Pancreas (tissue), 10 donors: ENCODE measurements around the gene CALN1. TPM values are rescaled to one million over a fixed set of nuclear protein-coding genes. Genes with fewer than 3 reads are reported as not detected.

Experiments
- ATAC-seq, 4 donors: fragments of 200-7000 bp; cut with Tn5 transposase; one replicate each; pipeline versions ENCODE4 v1.8.0 to v1.9.1; 2020; ENCODE audit warnings: mild to moderate bottlenecking in 4 of 4, moderate library complexity in 4 of 4
- DNase-seq, 6 donors: peaks; one replicate each; pipeline ENCODE4 v3.0.0-alpha.2; 2020
- FAIRE-seq: peaks from 2 replicates; lab custom pipeline; 2012; peaks lifted over from hg19 to GRCh38; lab: Jason Lieb, UNC
- H3K27ac ChIP-seq, 4 donors: fragments of 200-600 bp; sonication (generic); 1 replicate in 3 of 4; 2 replicates in 1 of 4; pipeline versions ENCODE4 v1.5.0 to v1.8.0; 2020
- H3K27me3 ChIP-seq, 4 donors: fragments of 200-600 bp; one replicate each; pipeline ENCODE4 v1.8.0; 2021
- H3K36me3 ChIP-seq, 3 donors: fragments of 200-600 bp; sonication (generic) in 1 of 3; one replicate each; pipeline versions ENCODE4 v1.5.0 to v1.8.0; 2020 to 2021
- H3K4me1 ChIP-seq, 3 donors: fragments of 200-600 bp; one replicate each; pipeline ENCODE4 v1.8.0; 2021
- H3K4me3 ChIP-seq, 4 donors: fragments of 200-600 bp; sonication (generic) in 2 of 4; one replicate each; pipeline versions ENCODE4 v1.5.0 to v1.8.0; 2020 to 2021
- H3K9me3 ChIP-seq, 4 donors: fragments of 200-600 bp; one replicate each; pipeline ENCODE4 v1.8.0; 2021
- WGBS, 2 donors: extraction: QIAGEN DNeasy Blood & Tissue Kit; methylation state at CpG; one replicate each; pipeline ENCODE4 v1.1.7; 2013; 5-methylcytosine and 5-hydroxymethylcytosine counted together
- intact Hi-C, 3 donors: fragments of 100-400 bp; cut with DNase I; formaldehyde crosslinking; loops; one replicate each; pipeline versions ENCODE4 v1.11.1 to v1.14.2; 2022
- polyA plus RNA-seq, 2 donors: library from polyadenylated mRNA; stranded (reverse); fragments of 200-250 nt; gene quantifications; one replicate each; pipeline ENCODE4 v1.2.3, GENCODE V29; 2013
- total RNA-seq, 6 donors: library from RNA; stranded (reverse); fragmentation: NEBNext Ultra II Directional in 4 of 6; extraction: Animal tissue kit (Norgen Biotek cat#: 25700) in 4 of 6; gene quantifications; one replicate each; pipeline versions ENCODE4 v1.2.1 to v1.2.4, GENCODE V29; 2021 to 2023
- TF ChIP-seq, protein P1 (sequence below), 4 donors: fragments of 200-600 bp; sonication (generic) in 3 of 4; IDR thresholded peaks; one replicate each; pipeline versions ENCODE4 v1.5.0 to v1.8.0; 2021; ENCODE audit warnings: antibody characterized with exemption in 4 of 4
- donor health status: healthy with polysubstance abuse.
- donor health status: DM: no; HTN: no; CAD: no; lungs with moderate emphysema.
- donor health status: DM: no; HTN: no; CAD: no.
- donor health status: control.
- donor health status: control.
- donor health status: Bipolar disorder and iron deficiency.
- donor health status: DM: yes; HTN: yes; CAD: no.
- donor health status: DM: no; HTN: no; CAD: no.
- donor health status: DM: no; HTN: no; CAD: no.
- donor health status: DM: yes; HTN: yes; CAD: no.

CALN1 gene
- total and polyA plus RNA-seq, 8 donors = 0.39 to 18.4 (median 1.5) TPM

DNA sequence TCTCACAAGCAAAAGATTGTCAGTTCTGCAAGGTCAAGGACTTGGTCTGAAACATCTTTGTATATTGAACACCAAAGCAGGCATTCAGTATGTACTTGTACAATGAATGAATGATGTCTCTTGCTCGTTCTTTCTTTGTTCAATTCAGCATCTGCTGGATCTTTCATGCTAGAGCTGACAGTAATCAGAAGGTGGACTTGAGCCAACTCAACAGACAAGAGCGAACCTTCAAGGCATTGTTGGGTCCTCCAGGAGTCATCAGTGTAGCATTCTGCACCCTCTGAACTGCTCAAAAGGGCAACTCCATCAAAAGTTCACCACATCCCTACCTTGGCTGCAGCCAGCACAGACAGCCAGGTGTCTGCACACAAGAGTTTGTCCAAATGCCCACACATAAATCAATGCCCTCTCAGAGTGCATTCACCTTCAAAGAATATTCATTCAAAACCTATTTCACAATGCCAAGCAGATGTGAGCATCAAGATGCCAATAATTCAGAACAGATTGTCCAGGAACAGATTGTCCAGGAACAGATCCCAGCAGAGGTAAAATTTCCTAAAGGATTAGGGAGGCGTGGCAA, 386.7 kb downstream of the CALN1 start:
- TF ChIP-seq, protein P1, sequence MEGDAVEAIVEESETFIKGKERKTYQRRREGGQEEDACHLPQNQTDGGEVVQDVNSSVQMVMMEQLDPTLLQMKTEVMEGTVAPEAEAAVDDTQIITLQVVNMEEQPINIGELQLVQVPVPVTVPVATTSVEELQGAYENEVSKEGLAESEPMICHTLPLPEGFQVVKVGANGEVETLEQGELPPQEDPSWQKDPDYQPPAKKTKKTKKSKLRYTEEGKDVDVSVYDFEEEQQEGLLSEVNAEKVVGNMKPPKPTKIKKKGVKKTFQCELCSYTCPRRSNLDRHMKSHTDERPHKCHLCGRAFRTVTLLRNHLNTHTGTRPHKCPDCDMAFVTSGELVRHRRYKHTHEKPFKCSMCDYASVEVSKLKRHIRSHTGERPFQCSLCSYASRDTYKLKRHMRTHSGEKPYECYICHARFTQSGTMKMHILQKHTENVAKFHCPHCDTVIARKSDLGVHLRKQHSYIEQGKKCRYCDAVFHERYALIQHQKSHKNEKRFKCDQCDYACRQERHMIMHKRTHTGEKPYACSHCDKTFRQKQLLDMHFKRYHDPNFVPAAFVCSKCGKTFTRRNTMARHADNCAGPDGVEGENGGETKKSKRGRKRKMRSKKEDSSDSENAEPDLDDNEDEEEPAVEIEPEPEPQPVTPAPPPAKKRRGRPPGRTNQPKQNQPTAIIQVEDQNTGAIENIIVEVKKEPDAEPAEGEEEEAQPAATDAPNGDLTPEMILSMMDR (IDR thresholded peaks at IDR 0.05) = no peak
- Histone ChIP-seq H3K27me3 (no peaks in the 10 kb centered on the region), H3K36me3 (no peaks in the 10 kb centered on the region), H3K9me3 (no peaks in the 10 kb centered on the region), H3K4me3 (no peak overlapping the region), H3K27ac (no peak overlapping the region), H3K4me1 (no peaks in the 10 kb centered on the region)
- DNase-seq (no peak), ATAC-seq (no peak), FAIRE-seq (no peak)
- WGBS, 2 donors = 68 to 73% methylated on average over 3 of the region's 3 CpGs
- intact Hi-C loops = no loop called here

DNA sequence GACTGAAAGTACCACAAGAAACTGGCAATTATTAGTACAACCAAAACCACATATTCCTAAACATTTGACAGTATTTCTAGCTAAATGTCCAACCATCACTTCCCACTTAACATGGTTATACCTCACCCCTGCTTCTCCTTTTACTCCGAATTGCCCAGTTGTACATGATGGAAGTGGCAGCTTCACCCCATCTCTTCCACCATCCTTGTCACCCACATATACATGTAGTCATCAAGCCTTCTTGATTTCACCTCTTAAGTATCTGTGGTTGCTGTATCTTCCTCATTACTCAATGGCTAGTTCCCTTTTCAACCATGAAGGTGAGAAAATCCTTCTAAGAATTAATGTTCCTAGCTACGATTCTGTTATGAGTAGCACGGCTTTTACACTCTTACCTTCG, 388.2 kb downstream of the CALN1 start:
- FAIRE-seq = no peak
- 87 to 88% methylated on average over 4 of the region's 4 CpGs for WGBS, 2 donors

DNA sequence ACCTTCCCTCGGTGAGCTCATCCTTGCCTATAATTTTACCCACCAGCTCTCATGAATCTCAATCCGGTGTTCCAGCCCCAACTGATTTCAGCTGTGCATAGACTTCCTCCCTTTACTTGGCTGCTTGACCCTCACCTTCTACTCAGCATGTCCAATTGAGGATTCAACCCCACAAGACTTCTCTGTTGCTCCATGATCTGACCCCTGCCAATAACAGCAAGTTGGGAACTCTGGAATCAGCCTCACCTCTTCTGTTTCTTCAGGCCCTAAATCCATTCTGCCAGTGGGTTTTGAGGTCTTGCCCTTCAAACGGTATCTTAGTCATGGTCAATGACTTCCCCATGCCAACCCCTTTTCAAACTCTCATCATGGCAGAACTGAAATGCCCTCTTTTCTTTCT, 390.4 kb downstream of the CALN1 start:
- Histone ChIP-seq H3K9me3 (no peaks in the 10 kb centered on the region), H3K27me3 (no peaks in the 10 kb centered on the region), H3K36me3 (no peaks in the 10 kb centered on the region), H3K4me3 (no peak overlapping the region), H3K4me1 (no peaks in the 10 kb centered on the region), H3K27ac (no peak overlapping the region)
- intact Hi-C loops = no loop called here
- ATAC-seq (no peak), FAIRE-seq (no peak), DNase-seq (no peak)
- 69 to 79% methylated on average over 3 of the region's 3 CpGs for WGBS, 2 donors
- TF ChIP-seq, protein P1 (IDR thresholded peaks at IDR 0.05) = no peak

More for the DNA sequence above, 388.2 kb downstream of the CALN1 start:
- H3K4me3 ChIP-seq = no peak overlapping the region
- no peaks in the 10 kb centered on the region for H3K9me3 ChIP-seq
- TF ChIP-seq, protein P1 (IDR thresholded peaks at IDR 0.05) = no peak
- H3K36me3 ChIP-seq = no peaks in the 10 kb centered on the region
- intact Hi-C loops = no loop called here
- DNase-seq = no peak
- no peaks in the 10 kb centered on the region for H3K4me1 ChIP-seq
- no peaks in the 10 kb centered on the region for H3K27me3 ChIP-seq
- ATAC-seq = no peak
- no peak overlapping the region for H3K27ac ChIP-seq

DNA sequence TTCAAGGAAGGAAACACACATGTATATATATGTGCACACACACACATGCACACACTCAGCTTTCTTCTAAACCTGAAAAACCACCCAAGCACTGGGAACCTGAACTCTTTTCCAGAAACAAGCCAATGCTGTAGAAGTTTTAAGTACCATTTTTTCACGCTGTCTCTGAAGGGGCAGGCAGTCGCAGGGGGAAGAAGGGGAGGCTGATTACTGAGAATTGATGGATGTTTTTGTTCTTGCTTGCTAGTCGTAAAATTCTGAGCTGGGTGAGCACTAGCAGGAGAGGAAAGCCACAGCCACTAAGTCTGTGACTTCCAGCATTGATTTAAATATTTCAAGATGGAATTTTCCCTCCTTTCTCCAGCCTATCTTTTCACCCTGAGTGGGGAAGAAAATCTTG, 391.8 kb downstream of the CALN1 start:
- DNase-seq (no peak), FAIRE-seq (no peak)
- intact Hi-C loops = no loop called here

DNA sequence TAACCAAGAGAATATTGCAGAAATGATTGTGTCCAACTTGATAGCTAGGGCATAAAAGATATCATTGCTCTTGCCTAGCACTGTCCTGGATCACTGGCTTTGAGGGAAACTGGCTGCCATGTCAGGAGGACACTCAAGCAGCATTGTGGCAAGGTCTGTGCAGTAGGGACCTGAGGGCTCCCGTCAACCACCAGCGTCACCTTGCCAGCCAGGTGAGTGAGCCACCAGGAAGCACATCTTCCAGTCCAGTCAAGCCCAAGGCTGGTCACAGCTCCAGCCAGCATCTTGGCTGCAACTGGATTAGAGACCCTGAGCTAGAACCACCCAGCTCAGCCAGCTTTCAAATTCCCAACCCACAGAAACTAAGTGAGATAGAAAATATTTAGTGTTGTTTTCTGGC, 392.7 kb downstream of the CALN1 start:
- FAIRE-seq (no peak), DNase-seq (no peak), ATAC-seq (no peak)
- no peaks in the 10 kb centered on the region for H3K27me3 ChIP-seq
- H3K4me3 ChIP-seq = no peak overlapping the region
- WGBS, 2 donors = 92% methylated on average over 2 of the region's 2 CpGs
- no peak overlapping the region for H3K27ac ChIP-seq
- H3K36me3 ChIP-seq = no peaks in the 10 kb centered on the region
- intact Hi-C loops = no loop called here
- no peaks in the 10 kb centered on the region for H3K4me1 ChIP-seq
- no peaks in the 10 kb centered on the region for H3K9me3 ChIP-seq
- TF ChIP-seq, protein P1 (IDR thresholded peaks at IDR 0.05) = no peak

More for the DNA sequence above, 391.8 kb downstream of the CALN1 start:
- no peak for ATAC-seq
- H3K36me3 ChIP-seq = no peaks in the 10 kb centered on the region
- no peak overlapping the region for H3K4me3 ChIP-seq
- WGBS, 2 donors = 46 to 51% methylated on average over 3 of the region's 3 CpGs
- TF ChIP-seq, protein P1 (IDR thresholded peaks at IDR 0.05) = no peak
- H3K27ac ChIP-seq = no peak overlapping the region
- H3K9me3 ChIP-seq = no peaks in the 10 kb centered on the region
- no peaks in the 10 kb centered on the region for H3K27me3 ChIP-seq
- no peaks in the 10 kb centered on the region for H3K4me1 ChIP-seq
